Posterior cingulate gyrus (tissue), 11 donors: ENCODE data around the gene C1orf94.
"Not testable (repeated sequence)": the region's sequence is repeated elsewhere in the genome, so short reads cannot be mapped to it uniquely, and the experiment has no call there.

Experiments used
- DNase-seq, 10 donors: peaks; one replicate each; pipeline versions ENCODE4 v3.0.0 to v3.0.0-alpha.2; 2020 to 2021; ENCODE audit warnings: mixed read lengths in 3 of 10
- intact Hi-C: fragments of 100-400 bp; cut with DNase I; formaldehyde crosslinking; loops from one replicate; pipeline ENCODE4 v1.15.1; 2023

Gene C1orf94

DNA sequence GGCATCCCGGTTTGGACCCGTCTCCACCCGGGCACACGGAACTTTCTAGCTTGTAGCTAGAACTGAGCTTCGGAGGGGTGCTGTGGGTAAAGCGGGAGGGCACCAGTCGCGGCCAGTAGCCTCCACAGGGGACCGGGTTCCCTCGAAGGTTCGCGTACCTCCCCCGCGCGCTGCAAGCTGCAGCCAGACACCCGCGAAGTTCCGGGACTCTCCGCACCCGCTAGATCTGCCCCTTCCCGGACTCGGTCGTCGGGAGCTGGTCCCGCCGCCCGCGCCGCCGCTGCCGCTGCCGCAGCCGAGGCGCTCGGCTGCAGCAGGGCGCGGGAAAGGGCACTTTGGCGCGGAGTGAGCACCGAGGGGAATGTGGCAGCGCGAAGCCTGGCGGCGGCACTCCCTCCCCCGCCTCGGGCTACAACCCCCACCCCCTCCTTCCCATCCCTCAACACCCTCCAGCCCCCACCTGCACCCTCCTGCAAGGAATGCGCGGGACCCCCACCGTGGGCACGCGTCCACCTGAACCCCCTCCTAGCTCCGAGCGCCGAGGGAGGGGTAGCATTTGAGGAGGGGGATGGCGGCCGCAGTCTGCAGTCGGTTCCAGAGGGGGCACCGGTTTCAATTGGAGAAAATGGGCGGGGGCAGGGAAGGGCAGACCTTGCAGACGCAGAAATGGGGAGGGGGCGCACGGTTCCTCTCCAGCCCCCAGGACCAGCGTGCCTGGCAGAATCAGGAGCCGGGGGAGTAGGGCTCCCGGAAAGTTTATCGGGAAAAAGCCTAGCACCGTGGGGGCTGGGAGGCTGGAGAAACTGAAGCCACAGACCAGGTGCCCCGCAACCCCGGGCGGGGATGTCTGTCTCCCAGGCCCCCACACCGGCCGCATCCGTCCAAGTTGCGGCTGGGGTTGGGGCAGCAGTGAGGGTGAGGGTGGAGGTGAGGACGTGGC lies 12.6 kb upstream of the C1orf94 start:
- intact Hi-C loops: loop anchor here (1.0 to 10.0 kb wide), 5 partner anchors 49 to 531 kb away; no protein-coding TSS in a partner anchor
- DNase-seq: peak in 9 of 10 donors; percentile 14 to 87 (median 37)

- peak; percentile 75 to 98 (median 88) for DNase-seq
- intact Hi-C loops: loop anchor here (5.0 to 10.0 kb wide), 2 partner anchors 290 to 428 kb away; no protein-coding TSS in a partner anchor
Observed at GRCh38 chr1:34164771-34165391, 11.8 kb upstream of the C1orf94 start, which contains the start of gene CSMD2. CSMD2 (minus strand) TSS chr1:34165230; CDS start chr1:34165097, 133 bp downstream.

DNA sequence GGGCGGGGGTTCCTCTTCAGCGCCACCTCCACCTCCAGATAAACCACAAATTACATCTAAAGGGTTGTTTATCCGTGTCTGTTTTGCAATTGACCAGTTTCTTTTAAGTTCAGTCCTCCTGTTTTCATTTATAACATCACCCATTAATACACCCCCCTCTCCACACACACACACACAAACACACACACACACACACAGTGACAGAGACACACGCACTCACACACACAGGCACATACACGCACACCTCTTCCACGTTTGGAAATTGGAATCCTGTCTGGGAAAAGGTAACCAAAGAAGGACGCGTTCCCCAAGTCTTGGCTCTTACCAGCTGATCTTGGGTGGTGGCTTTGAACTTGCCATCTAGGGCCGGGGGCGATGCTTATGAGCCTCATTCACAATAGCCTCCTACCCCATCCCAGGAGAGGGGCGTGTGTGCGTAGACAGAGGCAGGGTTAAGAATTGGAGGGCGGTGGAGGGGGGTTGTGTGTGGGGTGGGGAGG lies 11.2 kb upstream of the C1orf94 start:
- no peak for DNase-seq
- intact Hi-C loops: loop anchor here (10.0 kb wide), 1 partner anchor 291 kb away; no protein-coding TSS in a partner anchor

- DNase-seq: peak in 9 of 10 donors; percentile 27 to 86 (median 55)
- intact Hi-C loops: loop anchor here (10.0 kb wide), 1 partner anchor 291 kb away; no protein-coding TSS in a partner anchor
Observed at GRCh38 chr1:34166191-34166624, 10.5 kb upstream of the C1orf94 start.

DNA sequence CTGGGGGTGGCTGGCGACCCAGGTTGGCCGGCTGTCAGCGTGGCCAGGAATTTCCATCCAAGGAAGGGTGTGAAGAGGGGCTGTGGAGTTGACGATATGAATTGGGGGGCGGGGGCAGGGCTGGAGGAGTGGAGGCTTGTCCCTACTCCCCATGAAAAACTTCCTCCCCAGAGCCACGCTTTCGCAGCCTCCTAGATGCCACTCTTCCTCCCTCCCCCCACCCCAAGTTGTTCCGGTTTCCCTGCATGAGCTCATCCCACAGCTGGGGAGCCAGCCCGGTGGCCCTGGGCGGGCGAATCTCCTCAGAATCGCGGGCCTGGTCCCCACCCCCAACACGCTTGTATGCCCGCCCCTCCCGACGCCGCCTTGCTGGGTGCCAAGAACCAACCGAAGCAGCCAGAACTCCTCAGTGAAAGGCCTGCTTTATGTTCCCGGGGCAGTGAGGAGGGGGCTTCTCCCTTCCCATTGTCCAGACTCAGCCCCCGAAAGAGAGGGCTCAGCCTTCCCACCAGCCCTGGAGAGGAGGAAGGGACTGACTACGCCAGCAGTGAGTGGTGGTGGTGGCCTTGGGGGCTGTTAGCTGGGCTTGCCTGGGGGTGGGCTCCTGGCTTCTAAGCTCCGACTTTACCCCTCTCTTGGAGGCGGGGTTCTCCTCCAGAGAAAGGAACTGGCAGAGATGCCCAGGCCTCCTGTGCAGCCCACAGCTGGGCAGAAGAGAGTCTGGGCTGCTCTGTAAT lies 9.9 kb upstream of the C1orf94 start:
- peak; percentile 74 to 97 (median 84) for DNase-seq
- intact Hi-C loops: loop anchor here (10.0 kb wide), 1 partner anchor 292 kb away; no protein-coding TSS in a partner anchor

DNA sequence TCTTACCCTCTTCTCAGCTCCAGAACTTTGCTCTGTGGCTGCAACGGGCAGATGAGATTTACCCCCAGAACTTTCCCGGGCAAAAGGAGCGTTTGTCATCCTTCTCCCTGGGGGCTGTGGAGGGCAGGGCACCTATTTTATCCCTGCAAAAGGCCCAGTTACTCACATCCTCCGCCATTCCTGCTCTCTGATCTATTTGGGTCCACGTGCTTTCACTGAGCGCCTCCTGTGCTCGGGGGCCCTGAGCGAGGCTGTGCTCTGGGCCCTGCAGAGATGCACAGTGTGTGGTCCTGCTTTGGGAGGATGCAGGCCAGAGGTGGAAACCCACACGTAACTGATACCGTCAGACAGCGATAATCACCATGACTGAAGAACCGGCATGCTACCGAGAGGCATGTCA lies 9.3 kb upstream of the C1orf94 start:
- DNase-seq: no peak
- intact Hi-C loops: loop anchor here (10.0 kb wide), 1 partner anchor 293 kb away; no protein-coding TSS in a partner anchor

GRCh38 chr1:34175744-34176143 lies 963 bp upstream of the C1orf94 start:
- intact Hi-C loops: no loop called here
- DNase-seq: no peak

- intact Hi-C loops: no loop called here
Observed at GRCh38 chr1:34178072-34178471, 1.4 kb downstream of the C1orf94 start.

DNA sequence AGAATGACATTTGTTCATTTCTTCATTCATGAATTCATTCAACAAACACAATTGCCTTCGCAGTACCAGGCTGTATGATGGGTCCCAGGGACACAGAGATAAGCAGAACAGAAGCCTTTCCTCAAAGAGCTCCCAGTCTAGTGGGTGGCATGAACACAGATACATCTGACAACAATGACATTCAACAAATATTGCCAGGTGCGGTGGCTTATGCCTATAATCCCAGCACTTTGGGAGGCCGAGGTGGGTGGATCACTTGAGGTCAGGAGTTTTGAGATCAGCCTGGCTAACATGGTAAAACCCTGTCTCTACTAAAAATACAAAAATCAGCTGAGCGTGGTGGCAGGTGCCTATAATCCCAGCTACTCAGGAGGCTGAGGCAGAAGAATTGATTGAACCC lies 6.7 kb downstream of the C1orf94 start:
- intact Hi-C loops, DNase-seq: not testable (repeated sequence)

More at GRCh38 chr1:34178072-34178471, 1.4 kb downstream of the C1orf94 start:
- DNase-seq: no peak

- intact Hi-C loops: no loop called here
- no peak for DNase-seq
Observed at GRCh38 chr1:34186741-34187494, 10.2 kb downstream of the C1orf94 start.

GRCh38 chr1:34188418-34188817 lies 11.7 kb downstream of the C1orf94 start:
- DNase-seq: no peak
- intact Hi-C loops: no loop called here

GRCh38 chr1:34188985-34189384 lies 12.3 kb downstream of the C1orf94 start:
- intact Hi-C loops: no loop called here
- no peak for DNase-seq

DNA sequence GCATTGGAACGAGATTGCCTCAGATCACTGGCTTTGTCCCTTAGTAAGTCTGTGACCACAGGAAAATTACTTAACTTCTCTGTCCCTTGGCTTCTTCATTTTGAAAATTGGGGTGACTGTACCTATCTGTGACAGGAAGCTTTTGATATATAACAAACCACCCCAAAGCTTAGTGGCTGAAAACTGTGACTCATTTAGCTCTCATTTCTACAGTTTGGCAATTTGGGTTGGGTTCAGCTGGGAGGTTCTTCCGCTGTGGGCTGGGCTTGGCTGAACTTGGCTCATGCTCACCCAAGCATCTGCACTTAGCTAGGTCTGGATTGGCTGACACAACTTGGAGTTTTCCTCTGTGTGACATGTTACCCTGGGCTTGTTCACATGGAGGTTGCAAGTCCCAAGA lies 14.0 kb downstream of the C1orf94 start:
- intact Hi-C loops: no loop called here
- DNase-seq: no peak

DNA sequence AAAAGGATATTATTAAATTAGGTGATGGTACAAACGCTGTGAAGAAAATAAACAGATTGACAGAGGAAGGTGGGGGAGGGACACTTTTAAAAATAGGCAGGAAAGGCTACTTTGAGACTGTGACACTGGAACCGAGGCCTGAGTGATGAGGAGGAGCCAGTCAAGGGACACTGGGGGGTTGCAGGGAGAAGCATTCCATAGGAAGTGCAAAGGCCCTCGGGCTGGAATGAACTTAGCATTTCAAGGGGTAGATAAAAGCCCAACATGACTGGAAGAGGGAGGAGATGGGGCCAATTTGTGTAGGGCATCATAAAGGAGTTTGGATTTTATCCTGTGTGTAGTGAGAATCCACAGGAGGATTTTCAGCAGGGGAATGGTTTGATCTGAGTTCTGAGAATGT lies 15.9 kb downstream of the C1orf94 start:
- no peak for DNase-seq
- intact Hi-C loops: no loop called here

DNA sequence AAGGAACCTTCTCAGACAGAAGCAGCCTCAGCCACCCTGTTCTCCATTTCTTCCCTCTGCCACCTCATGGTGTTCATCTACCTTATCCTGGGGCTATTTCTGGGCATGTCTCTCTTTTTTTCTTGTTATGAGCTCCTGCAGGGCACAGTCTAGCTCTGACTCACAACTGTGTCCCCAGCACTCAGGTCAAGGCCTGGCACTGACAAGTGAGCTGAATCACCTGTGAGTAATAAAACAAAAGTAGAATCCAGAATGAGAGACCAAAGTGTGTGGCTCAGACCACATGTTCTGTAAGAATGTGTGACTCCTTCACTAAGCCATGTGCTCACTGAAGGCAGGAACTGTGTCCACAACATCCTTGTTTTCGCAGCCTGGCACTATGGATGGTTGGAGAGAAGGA lies 23.2 kb downstream of the C1orf94 start:
- no peak for DNase-seq
- intact Hi-C loops: no loop called here

DNA sequence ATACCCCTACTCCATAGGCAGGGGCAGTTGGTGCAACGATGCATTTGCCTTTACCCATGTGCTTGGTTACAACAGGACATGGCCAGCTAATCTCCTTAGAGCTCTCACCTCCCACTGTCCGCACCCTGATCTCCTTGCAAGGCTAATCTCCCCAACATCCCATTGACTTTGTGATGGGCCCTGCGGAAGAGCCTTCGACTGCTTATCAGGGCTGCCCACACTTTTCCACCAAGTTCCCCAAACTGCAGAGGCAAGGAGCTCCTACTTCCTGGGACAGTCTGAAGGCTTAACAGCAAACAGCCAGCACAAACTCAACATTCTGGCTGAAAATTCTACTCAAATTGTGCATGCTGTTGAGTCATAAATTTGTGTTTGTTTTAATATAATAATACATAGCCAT lies 36.0 kb downstream of the C1orf94 start:
- no peak for DNase-seq
- intact Hi-C loops: no loop called here

GRCh38 chr1:34213956-34214355 lies 37.2 kb downstream of the C1orf94 start:
- no peak for DNase-seq
- intact Hi-C loops: no loop called here

DNA sequence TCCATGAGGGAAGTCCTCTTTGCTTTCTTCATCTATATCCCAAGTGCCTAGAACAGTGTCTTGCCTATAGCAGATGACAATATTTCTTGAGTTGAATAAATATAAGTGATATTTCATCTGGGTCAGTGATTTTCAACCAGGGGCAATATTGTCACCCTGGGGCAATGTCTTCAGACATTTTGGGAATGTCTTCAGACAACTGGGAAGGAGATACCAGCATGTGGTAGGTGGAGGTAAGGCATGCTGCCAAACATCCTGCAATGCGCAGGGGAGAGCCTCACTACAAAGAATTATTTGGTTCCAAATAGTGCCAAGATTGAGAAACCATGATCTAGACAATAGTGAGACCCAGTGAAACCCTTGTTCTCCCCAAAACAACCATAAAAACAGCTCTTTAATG lies 54.7 kb downstream of the C1orf94 start:
- no peak for DNase-seq
- intact Hi-C loops: no loop called here

GRCh38 chr1:34235594-34235993 lies 58.9 kb downstream of the C1orf94 start:
- intact Hi-C loops: no loop called here
- DNase-seq: no peak
